Keratinocyte (primary cell): ENCODE measurements around the gene CHRDL1. TPM values are rescaled to one million over a fixed set of nuclear protein-coding genes. Genes with fewer than 3 reads are reported as not detected.

Experiments used
- DNase-seq: peaks from one replicate; pipeline ENCODE4 v3.0.0-alpha.2; 2011; ENCODE audit warnings: low read depth, missing footprints, low spot score
- FAIRE-seq: peaks from 2 replicates; lab custom pipeline; 2011; peaks lifted over from hg19 to GRCh38; lab: Jason Lieb, UNC
- H2AFZ ChIP-seq: 2 replicates; pipeline ENCODE4 v1.6.0; 2012; ENCODE audit warnings: low read length, control low read depth, inconsistent platforms; ENCODE audit not compliant: control insufficient read depth
- H3K27ac ChIP-seq: 2 replicates; pipeline ENCODE4 v1.5.1; 2011; ENCODE audit warnings: low read length; ENCODE audit not compliant: control insufficient read depth, insufficient read depth
- H3K27me3 ChIP-seq: 3 replicates; pipeline ENCODE4 v1.6.0; 2011; ENCODE audit warnings: low read length; ENCODE audit not compliant: control insufficient read depth, insufficient read depth; ENCODE audit errors: extremely low read depth
- H3K36me3 ChIP-seq, 2 experiments: 2 replicates in 1 of 2; 3 replicates in 1 of 2; pipeline ENCODE4 v1.5.1; 2011; ENCODE audit warnings: low read length in 2 of 2, mild to moderate bottlenecking in 1 of 2; ENCODE audit not compliant: control insufficient read depth in 2 of 2, insufficient read depth in 2 of 2; ENCODE audit errors: extremely low read depth in 1 of 2
- H3K4me1 ChIP-seq: 3 replicates; pipeline ENCODE4 v1.5.1; 2011; ENCODE audit warnings: low read length; ENCODE audit not compliant: control insufficient read depth, insufficient read depth; ENCODE audit errors: extremely low read depth
- H3K4me2 ChIP-seq: 3 replicates; pipeline ENCODE4 v1.6.0; 2011; ENCODE audit warnings: low read depth, low read length; ENCODE audit not compliant: control insufficient read depth, insufficient read depth; ENCODE audit errors: extremely low read depth
- H3K4me3 ChIP-seq, 3 experiments: fragments of 200-600 bp in 1 of 3; sonication (generic) in 1 of 3; 2 replicates in 2 of 3; 3 replicates in 1 of 3; pipeline ENCODE4 v1.5.1; 2011 to 2016; ENCODE audit warnings: low read length in 3 of 3, mild to moderate bottlenecking in 3 of 3, control low read depth in 2 of 3, inconsistent platforms in 1 of 3, low read depth in 1 of 3, mixed read lengths in 1 of 3, mixed run types in 1 of 3, moderate library complexity in 1 of 3; ENCODE audit not compliant: control insufficient read depth in 2 of 3, insufficient read depth in 2 of 3; ENCODE audit errors: extremely low read depth in 1 of 3
- H3K79me2 ChIP-seq: 2 replicates; pipeline ENCODE4 v1.6.0; 2012; ENCODE audit warnings: low read length; ENCODE audit not compliant: control insufficient read depth, insufficient read depth
- H3K9ac ChIP-seq: 3 replicates; pipeline ENCODE4 v1.6.0; 2011; ENCODE audit warnings: low read length; ENCODE audit not compliant: control insufficient read depth, insufficient read depth; ENCODE audit errors: extremely low read depth
- H3K9me1 ChIP-seq: 3 replicates; pipeline ENCODE4 v1.6.0; 2011; ENCODE audit warnings: low read length; ENCODE audit not compliant: control insufficient read depth, insufficient read depth; ENCODE audit errors: extremely low read depth
- H3K9me3 ChIP-seq: 2 replicates; pipeline ENCODE4 v1.5.1; 2012; ENCODE audit warnings: low read depth, low read length; ENCODE audit not compliant: control insufficient read depth
- H4K20me1 ChIP-seq: 3 replicates; pipeline ENCODE4 v1.6.0; 2011; ENCODE audit warnings: low read length; ENCODE audit not compliant: control insufficient read depth, insufficient read depth; ENCODE audit errors: extremely low read depth
- EZH2 ChIP-seq: IDR thresholded peaks from one replicate; pipeline ENCODE4 v1.6.1; 2012; ENCODE audit warnings: inconsistent platforms, mild to moderate bottlenecking, low read length, moderate library complexity
- dilution Hi-C: fragments of 300-500 bp; cut with MboI; formaldehyde crosslinking; loops from one replicate; pipeline ENCODE4 v1.7.0; 2020; ENCODE audit warnings: low sequenced_read_pairs; ENCODE audit not compliant: extremely low pct_ligation_motif_present
- polyA plus RNA-seq, 5 experiments: library from polyadenylated mRNA; depleted of rRNA in 3 of 5; stranded (reverse) in 3 of 5; stranded (forward) in 1 of 5; unstranded in 1 of 5; fragments of >200 nt; gene quantifications; 1 replicate in 1 of 5; 2 replicates in 3 of 5; 3 replicates in 1 of 5; pipeline versions ENCODE4 v1.2.1 to v1.2.3, GENCODE V29; 2011 to 2012; ENCODE audit warnings: missing spikeins in 2 of 5, low read depth in 1 of 5, low replicate concordance in 1 of 5
- TF ChIP-seq, protein P1 (sequence below), 3 experiments: IDR thresholded peaks in 1 of 3; conservative IDR thresholded peaks in 1 of 3; optimal IDR thresholded peaks in 1 of 3; 2 replicates in 2 of 3; 3 replicates in 1 of 3; pipeline versions ENCODE3 to v1.5.1; 2011; ENCODE audit warnings: low read length in 3 of 3, mild to moderate bottlenecking in 3 of 3, moderate library complexity in 2 of 3, control low read depth in 1 of 3, inconsistent platforms in 1 of 3; ENCODE audit not compliant: insufficient read depth in 2 of 3; ENCODE audit errors: extremely low read depth in 1 of 3

Gene CHRDL1
- polyA plus RNA-seq, 1 donor (not counting 4 experiments of a cell fraction or from before 2014, with no cell fraction given) = not detected

GRCh38 chrX:110745288-110745687 lies 50.3 kb downstream of the CHRDL1 start:
- dilution Hi-C loops = no loop called here
- Histone ChIP-seq H3K27me3 (peaks cover 3% of the 10 kb centered on the region), H2AFZ (no peak overlapping the region), H3K4me1 (no peaks in the 10 kb centered on the region), H3K9me1 (no peaks in the 10 kb centered on the region), H3K27ac (no peak overlapping the region), H3K9me3 (no peaks in the 10 kb centered on the region), H3K4me2 (no peak overlapping the region), H3K4me3 (no peak overlapping the region), H3K36me3 (no peaks in the 10 kb centered on the region), H3K9ac (no peak overlapping the region), H3K79me2 (no peaks in the 10 kb centered on the region), H4K20me1 (no peaks in the 10 kb centered on the region)
- no peak for DNase-seq
- no peak for FAIRE-seq
- TF ChIP-seq, protein P1, sequence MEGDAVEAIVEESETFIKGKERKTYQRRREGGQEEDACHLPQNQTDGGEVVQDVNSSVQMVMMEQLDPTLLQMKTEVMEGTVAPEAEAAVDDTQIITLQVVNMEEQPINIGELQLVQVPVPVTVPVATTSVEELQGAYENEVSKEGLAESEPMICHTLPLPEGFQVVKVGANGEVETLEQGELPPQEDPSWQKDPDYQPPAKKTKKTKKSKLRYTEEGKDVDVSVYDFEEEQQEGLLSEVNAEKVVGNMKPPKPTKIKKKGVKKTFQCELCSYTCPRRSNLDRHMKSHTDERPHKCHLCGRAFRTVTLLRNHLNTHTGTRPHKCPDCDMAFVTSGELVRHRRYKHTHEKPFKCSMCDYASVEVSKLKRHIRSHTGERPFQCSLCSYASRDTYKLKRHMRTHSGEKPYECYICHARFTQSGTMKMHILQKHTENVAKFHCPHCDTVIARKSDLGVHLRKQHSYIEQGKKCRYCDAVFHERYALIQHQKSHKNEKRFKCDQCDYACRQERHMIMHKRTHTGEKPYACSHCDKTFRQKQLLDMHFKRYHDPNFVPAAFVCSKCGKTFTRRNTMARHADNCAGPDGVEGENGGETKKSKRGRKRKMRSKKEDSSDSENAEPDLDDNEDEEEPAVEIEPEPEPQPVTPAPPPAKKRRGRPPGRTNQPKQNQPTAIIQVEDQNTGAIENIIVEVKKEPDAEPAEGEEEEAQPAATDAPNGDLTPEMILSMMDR (optimal IDR thresholded peaks at IDR 0.05 in 1 of 3, IDR thresholded peaks at IDR 0.05 in 1 of 3, conservative IDR thresholded peaks at IDR 0.05 in 1 of 3; ENCODE audit: extremely low read depth in 1 of 3, insufficient read depth in 2 of 3, low read length in 3 of 3) = no peak
- no peak for TF ChIP-seq EZH2

- Histone ChIP-seq H3K79me2 (no peaks in the 10 kb centered on the region), H3K27ac (no peak overlapping the region), H3K9me1 (no peaks in the 10 kb centered on the region), H4K20me1 (no peaks in the 10 kb centered on the region), H3K4me3 (no peak overlapping the region), H3K36me3 (no peaks in the 10 kb centered on the region), H3K9me3 (no peaks in the 10 kb centered on the region), H3K4me2 (no peak overlapping the region), H2AFZ (no peak overlapping the region), H3K9ac (no peak overlapping the region), H3K4me1 (no peaks in the 10 kb centered on the region), H3K27me3 (peaks cover 3% of the 10 kb centered on the region)
- TF ChIP-seq, protein P1 (optimal IDR thresholded peaks at IDR 0.05 in 1 of 3, IDR thresholded peaks at IDR 0.05 in 1 of 3, conservative IDR thresholded peaks at IDR 0.05 in 1 of 3; ENCODE audit: extremely low read depth in 1 of 3, insufficient read depth in 2 of 3, low read length in 3 of 3) = no peak
- TF ChIP-seq EZH2 = no peak
- DNase-seq (no peak), FAIRE-seq (no peak)
- dilution Hi-C loops = no loop called here
Observed at GRCh38 chrX:110743679-110744340, 51.8 kb downstream of the CHRDL1 start.
